ENCODE results near the gene ARHGEF40. TPM values are rescaled to one million over a fixed set of nuclear protein-coding genes. Genes with fewer than 3 reads are reported as not detected.

Gene ARHGEF40
- total RNA-seq, 2 donors from 2014 or later, result 14.3 to 16.0 TPM

GRCh38 chr14:21105095-21105494 is 35.0 kb downstream of the ARHGEF40 start:
- peaks cover 0 to 45% of the 10 kb centered on the region in 2 donors for H3K4me1 ChIP-seq
- no peaks in the 10 kb centered on the region for H3K36me3 ChIP-seq
- H3K4me3 ChIP-seq, result no peak overlapping the region
- TF ChIP-seq CTCF (IDR thresholded peaks at IDR 0.05), result no peak
- no peaks in the 10 kb centered on the region for H3K9me3 ChIP-seq
- H3K27me3 ChIP-seq, result no peaks in the 10 kb centered on the region
- H3K27ac ChIP-seq, result peak overlapping the region; percentile 99
- DNase-seq (ENCODE audit: low spot score), result no peak

- Histone ChIP-seq H3K4me1 (peaks cover 0 to 45% of the 10 kb centered on the region in 2 donors), H3K27ac (peak overlapping the region in 1 of 2 donors; percentile 99), H3K36me3 (no peaks in the 10 kb centered on the region), H3K4me3 (peak overlapping the region in 1 of 2 donors; percentile 6), H3K9me3 (no peaks in the 10 kb centered on the region), H3K27me3 (no peaks in the 10 kb centered on the region)
- TF ChIP-seq CTCF (IDR thresholded peaks at IDR 0.05), result no peak
- DNase-seq (ENCODE audit: low spot score), result no peak
These were observed 36.0 kb downstream of the ARHGEF40 start for GRCh38 chr14:21106176-21106497.

DNA sequence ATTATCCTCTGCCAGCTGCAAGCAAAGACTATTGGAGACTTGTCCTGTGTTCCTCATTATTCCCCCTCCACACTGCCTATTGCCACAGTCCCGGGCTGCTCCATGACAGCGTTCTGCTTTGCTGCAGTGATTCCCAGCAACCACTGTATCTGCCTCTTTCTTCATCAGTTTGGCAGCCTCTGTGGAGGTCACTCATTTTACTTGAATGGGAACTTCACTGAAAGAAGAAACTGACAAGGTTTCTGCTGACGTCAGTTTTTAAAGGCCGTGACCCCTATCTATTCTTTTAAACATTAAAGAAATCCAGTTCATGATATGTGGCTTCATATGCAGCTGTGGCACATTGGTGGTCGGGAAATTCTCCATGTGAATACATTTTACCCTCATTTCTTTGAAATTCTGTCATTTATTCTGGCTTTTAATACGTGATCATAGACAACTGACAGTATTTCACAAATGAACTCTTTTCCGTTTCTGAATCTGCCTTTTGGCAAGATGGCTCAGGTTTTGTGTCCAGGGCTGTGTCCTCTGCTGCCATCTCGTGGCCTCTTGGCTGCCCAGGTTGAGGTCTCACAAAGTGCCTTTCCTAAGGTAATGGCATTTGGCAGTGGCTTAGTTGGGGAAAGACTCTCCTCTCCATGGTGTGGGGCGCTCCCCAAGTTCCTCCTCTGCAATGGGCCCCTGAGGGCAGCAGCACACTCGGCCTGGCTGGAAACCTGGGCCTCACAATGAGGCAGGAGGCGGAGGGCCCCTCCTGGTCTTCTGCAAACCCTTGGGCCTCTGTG is 36.6 kb downstream of the ARHGEF40 start:
- Histone ChIP-seq H3K27me3 (no peaks in the 10 kb centered on the region), H3K27ac (peak overlapping the region; percentile 36 to 99), H3K36me3 (no peaks in the 10 kb centered on the region), H3K4me1 (peaks cover 0 to 45% of the 10 kb centered on the region in 2 donors), H3K4me3 (peak overlapping the region in 1 of 2 donors; percentile 6), H3K9me3 (no peaks in the 10 kb centered on the region)
- peak; percentile 69 to 94 for TF ChIP-seq CTCF (IDR thresholded peaks at IDR 0.05)
- peak; percentile 84 for DNase-seq (ENCODE audit: low spot score)

DNA sequence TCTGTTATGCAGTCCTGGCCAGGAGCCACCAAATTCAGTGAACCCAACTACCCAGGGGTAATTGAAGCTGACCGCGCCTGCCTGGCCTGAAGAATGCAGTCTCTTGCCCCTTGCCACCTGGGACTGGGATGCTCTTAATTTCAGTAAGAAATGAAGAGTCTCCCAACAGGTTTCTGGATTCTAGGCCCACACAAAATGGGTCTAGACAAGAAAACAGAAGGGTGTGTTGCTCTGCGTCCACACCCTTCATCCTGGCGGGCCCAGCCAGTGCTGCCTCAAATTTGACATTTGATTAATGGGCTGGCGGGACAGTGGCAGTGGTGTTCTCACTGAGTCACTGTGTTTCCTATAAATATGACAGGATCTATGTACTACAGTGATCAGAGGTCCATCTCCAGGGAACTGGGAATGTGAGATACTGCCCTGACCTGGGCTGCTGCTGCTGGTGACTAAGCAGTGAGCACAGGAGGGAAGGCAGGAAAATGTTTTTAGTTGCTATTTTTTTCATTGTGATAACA is 37.2 kb downstream of the ARHGEF40 start:
- Histone ChIP-seq H3K4me3 (no peak overlapping the region), H3K27me3 (no peaks in the 10 kb centered on the region), H3K4me1 (peaks cover 0 to 45% of the 10 kb centered on the region in 2 donors), H3K36me3 (no peaks in the 10 kb centered on the region), H3K9me3 (no peaks in the 10 kb centered on the region), H3K27ac (peak overlapping the region; percentile 36 to 99)
- DNase-seq (ENCODE audit: low spot score), result no peak
- no peak for TF ChIP-seq CTCF (IDR thresholded peaks at IDR 0.05)

DNA sequence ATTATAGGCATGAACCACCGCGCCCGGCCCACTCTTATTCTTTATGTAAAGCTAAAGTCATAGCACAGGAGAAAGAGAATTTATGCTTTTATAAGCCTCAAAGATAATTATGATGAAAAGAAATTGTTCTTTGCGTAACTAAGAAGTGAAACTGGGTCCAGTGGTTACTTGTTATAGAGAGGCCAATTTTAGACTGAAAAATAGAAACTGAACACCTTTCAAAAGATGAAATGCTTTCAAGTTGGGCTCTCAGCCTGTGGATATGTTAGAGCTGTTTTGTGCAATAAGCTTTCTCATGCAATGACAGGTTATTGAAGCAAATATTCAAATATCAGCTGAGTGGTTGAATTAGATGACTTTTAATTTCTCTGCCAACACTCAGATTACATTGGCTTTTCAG is 38.7 kb downstream of the ARHGEF40 start:
- Histone ChIP-seq H3K4me1 (peaks cover 0 to 33% of the 10 kb centered on the region in 2 donors), H3K4me3 (no peak overlapping the region), H3K36me3 (no peaks in the 10 kb centered on the region), H3K27ac (no peak overlapping the region), H3K9me3 (no peaks in the 10 kb centered on the region), H3K27me3 (no peaks in the 10 kb centered on the region)
- no peak for DNase-seq (ENCODE audit: low spot score)
- no peak for TF ChIP-seq CTCF (IDR thresholded peaks at IDR 0.05)
